MCF 10A (cell line): Measurements from ENCODE around the gene PYCARD. TPM values are rescaled to one million over a fixed set of nuclear protein-coding genes. Genes with fewer than 3 reads are reported as not detected.

Experiments
- BruUV-seq: library from RNA; stranded (reverse); fragments of 400-500 nt; replicated peaks from 2 replicates; lab custom pipeline; 2021; lab: Mats Ljungman, UMichigan
- CTCF ChIA-PET: fragments of 300-600 bp; sonication (Branson Sonifier 250); formaldehyde crosslinking; extraction: SDS; loops from one replicate; lab custom pipeline; 2021; ENCODE audit warnings: antibody characterized with exemption, inconsistent platforms; lab: Yijun Ruan, JAX
- POLR2A ChIA-PET: fragments of 300-600, 350-650 bp; sonication (Branson Sonifier 250); formaldehyde crosslinking; extraction: SDS; loops from one replicate; lab custom pipeline; 2020; ENCODE audit warnings: antibody characterized with exemption, inconsistent platforms; lab: Yijun Ruan, JAX
- DNase-seq: peaks from one replicate; pipeline ENCODE4 v3.0.0-alpha.2; 2018; ENCODE audit not compliant: unreplicated experiment
- H3K27ac Mint-ChIP-seq: one replicate; pipeline ENCODE4 v1.8.0; 2022; ENCODE audit warnings: mild to moderate bottlenecking, low read depth, mixed read lengths; ENCODE audit not compliant: unreplicated experiment
- H3K27me3 Mint-ChIP-seq: one replicate; pipeline ENCODE4 v1.8.0; 2022; ENCODE audit warnings: mixed read lengths; ENCODE audit not compliant: insufficient read depth, unreplicated experiment
- H3K36me3 Mint-ChIP-seq: one replicate; pipeline ENCODE4 v1.8.0; 2022; ENCODE audit warnings: mild to moderate bottlenecking, moderate library complexity, mixed read lengths; ENCODE audit not compliant: insufficient read depth, unreplicated experiment
- H3K4me1 Mint-ChIP-seq: one replicate; pipeline ENCODE4 v1.8.0; 2022; ENCODE audit warnings: mixed read lengths; ENCODE audit not compliant: insufficient read depth, unreplicated experiment
- H3K4me3 Mint-ChIP-seq: one replicate; pipeline ENCODE4 v1.8.0; 2022; ENCODE audit warnings: mild to moderate bottlenecking, moderate library complexity, mixed read lengths; ENCODE audit not compliant: unreplicated experiment
- H3K9me3 Mint-ChIP-seq: one replicate; pipeline ENCODE4 v1.8.0; 2022; ENCODE audit warnings: mixed read lengths; ENCODE audit not compliant: unreplicated experiment
- intact Hi-C: fragments of 100-400 bp; cut with micrococcal nuclease; formaldehyde crosslinking; loops from 2 replicates; pipeline ENCODE4 v1.14.1; 2022
- total RNA-seq: library from RNA; stranded (reverse); gene quantifications from 2 replicates; pipeline ENCODE4 v1.2.3, GENCODE V29; 2022
- TF ChIP-seq, protein P1 (sequence below): fragments of 200-600 bp; IDR thresholded peaks from one replicate; pipeline ENCODE4 v1.8.0; 2022; ENCODE audit warnings: antibody characterized with exemption, mild to moderate bottlenecking; ENCODE audit not compliant: unreplicated experiment

PYCARD gene
- total RNA-seq, 1 experiment from 2014 or later = 0.47 TPM

DNA sequence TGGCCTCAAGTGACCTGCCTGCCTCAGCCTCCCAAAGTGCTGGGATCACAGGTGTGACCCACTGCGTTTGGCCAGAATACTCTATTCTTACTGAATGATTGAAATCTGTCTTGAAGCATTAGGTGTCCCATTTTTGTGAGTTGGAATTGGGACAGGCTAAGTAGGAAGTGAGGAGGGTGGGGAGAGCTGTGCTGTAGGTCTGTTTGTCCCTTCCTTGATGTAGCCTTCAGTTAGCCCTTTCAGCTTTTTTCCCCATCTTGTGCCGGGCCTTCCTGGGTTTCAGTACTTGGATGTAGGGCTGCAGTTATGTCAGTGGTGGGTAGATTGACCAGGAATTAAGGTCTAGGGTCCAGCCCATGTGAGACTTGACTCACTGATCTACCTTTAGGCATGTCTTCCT, 8.7 kb downstream of the PYCARD start:
- BruUV-seq = no TSS peak
- no peak for DNase-seq
- CTCF ChIA-PET = interaction anchor here (0.6 to 1.5 kb wide), 5 partner anchors 10 to 210 kb away, joined by 3 to 6 read pairs (median 4); no protein-coding TSS in a partner anchor
- TF ChIP-seq, protein P1, sequence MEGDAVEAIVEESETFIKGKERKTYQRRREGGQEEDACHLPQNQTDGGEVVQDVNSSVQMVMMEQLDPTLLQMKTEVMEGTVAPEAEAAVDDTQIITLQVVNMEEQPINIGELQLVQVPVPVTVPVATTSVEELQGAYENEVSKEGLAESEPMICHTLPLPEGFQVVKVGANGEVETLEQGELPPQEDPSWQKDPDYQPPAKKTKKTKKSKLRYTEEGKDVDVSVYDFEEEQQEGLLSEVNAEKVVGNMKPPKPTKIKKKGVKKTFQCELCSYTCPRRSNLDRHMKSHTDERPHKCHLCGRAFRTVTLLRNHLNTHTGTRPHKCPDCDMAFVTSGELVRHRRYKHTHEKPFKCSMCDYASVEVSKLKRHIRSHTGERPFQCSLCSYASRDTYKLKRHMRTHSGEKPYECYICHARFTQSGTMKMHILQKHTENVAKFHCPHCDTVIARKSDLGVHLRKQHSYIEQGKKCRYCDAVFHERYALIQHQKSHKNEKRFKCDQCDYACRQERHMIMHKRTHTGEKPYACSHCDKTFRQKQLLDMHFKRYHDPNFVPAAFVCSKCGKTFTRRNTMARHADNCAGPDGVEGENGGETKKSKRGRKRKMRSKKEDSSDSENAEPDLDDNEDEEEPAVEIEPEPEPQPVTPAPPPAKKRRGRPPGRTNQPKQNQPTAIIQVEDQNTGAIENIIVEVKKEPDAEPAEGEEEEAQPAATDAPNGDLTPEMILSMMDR = no peak
- POLR2A ChIA-PET = interaction anchor here (1.3 kb wide), 1 partner anchor 14 kb away, joined by 3 read pairs; the partner anchor contains the start of gene FUS
- H3K36me3 Mint-ChIP-seq = peaks cover 93% of the 10 kb centered on the region
- H3K4me1 Mint-ChIP-seq = no peaks in the 10 kb centered on the region
- no peak overlapping the region for H3K4me3 Mint-ChIP-seq
- H3K27ac Mint-ChIP-seq = no peak overlapping the region
- no peaks in the 10 kb centered on the region for H3K27me3 Mint-ChIP-seq
- intact Hi-C loops = no loop called here
- no peaks in the 10 kb centered on the region for H3K9me3 Mint-ChIP-seq

DNA sequence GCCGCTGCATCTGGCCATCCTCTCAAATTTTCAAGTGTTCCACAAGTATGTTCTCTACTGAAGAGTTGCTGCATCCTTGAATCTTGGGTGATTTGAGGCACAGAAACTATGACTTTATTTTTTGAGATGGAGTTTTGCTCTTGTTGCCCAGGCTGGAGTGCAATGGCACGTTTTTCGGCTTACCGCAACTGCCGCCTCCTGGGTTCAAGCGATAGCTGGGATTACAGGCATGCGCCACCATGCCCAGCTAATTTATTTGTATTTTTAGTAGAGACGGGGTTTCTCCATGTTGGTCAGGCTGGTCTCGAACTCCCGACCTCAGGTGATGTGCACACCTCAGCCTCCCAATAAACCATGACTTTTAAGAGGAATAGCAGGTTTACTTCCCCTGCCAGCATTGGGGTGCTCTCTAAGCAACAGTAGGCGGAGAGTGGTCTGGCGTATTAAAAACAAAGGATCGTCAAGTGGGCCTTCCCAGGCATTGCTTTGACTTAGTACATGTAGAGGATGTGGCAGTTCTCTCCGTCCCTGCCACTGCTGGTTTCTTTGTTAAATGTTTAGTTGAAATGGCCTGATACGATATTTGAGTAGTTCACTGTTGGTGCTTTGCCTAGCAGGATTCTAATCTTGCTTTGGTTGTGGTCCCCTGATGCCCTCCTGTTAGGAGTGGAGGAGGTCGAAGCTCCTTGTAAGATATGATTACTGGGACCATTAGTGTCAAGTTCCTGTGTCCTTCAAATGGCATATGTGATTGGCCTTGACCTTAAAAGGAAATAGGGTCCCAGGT, 9.5 kb downstream of the PYCARD start:
- Mint-ChIP-seq H3K4me1 (no peaks in the 10 kb centered on the region), H3K27ac (no peak overlapping the region), H3K36me3 (peaks cover 96% of the 10 kb centered on the region), H3K9me3 (no peaks in the 10 kb centered on the region), H3K27me3 (no peaks in the 10 kb centered on the region), H3K4me3 (no peak overlapping the region)
- intact Hi-C loops = no loop called here
- POLR2A ChIA-PET = interaction anchor here (0.8 to 2.2 kb wide), 4 partner anchors 10 to 13 kb away, joined by 3 to 6 read pairs (median 4); partner anchors contain the start of gene FUS
- DNase-seq = no peak
- CTCF ChIA-PET = interaction anchor here (1.1 to 1.5 kb wide), 2 partner anchors 9 to 10 kb away, joined by 3 to 4 read pairs; no protein-coding TSS in a partner anchor
- BruUV-seq = no TSS peak
- TF ChIP-seq, protein P1 = no peak

DNA sequence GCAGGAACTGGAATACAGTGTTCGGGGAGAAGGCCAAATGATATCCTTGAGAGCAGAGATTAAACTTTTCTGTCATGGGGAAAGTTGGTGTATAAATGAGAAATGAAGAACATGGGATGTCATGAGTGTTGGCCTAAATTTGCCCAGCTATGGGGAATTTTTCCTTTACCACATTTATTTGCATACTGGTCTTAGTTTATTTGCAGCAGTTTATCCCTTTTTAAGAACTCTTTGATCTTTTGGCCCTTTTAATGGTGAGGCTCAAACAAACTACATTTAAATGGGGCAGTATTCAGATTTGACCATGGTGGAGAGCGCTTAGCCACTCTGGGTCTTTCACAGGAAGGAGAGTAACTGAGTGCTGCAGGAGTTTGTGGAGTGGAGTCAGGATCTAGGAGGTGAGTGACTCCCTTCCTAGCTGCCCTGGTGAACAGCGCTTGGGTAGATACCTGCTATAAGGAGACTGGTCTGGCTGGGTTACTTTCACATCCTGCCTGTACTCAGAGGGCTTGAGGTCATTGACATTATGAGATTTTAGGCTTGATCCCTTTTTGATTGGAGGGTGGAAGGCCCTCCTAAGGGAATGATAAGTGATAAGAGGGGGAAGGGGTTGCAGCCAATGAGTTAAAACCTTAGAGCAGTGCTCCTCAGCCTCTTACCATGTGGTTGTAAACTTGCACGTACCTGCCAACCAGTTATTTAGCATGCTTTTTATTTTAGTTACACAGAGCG, 10.7 kb downstream of the PYCARD start:
- TF ChIP-seq, protein P1 = no peak
- peaks cover 100% of the 10 kb centered on the region for H3K36me3 Mint-ChIP-seq
- intact Hi-C loops = no loop called here
- ChIA-PET CTCF (no interaction called here), POLR2A (interaction anchor here (1.3 to 2.2 kb wide), 3 partner anchors 9 to 12 kb away, joined by 3 to 6 read pairs (median 5); partner anchors contain the start of gene FUS)
- no peaks in the 10 kb centered on the region for H3K9me3 Mint-ChIP-seq
- no peaks in the 10 kb centered on the region for H3K4me1 Mint-ChIP-seq
- H3K4me3 Mint-ChIP-seq = no peak overlapping the region
- no peaks in the 10 kb centered on the region for H3K27me3 Mint-ChIP-seq
- no peak for DNase-seq
- BruUV-seq = no TSS peak
- no peak overlapping the region for H3K27ac Mint-ChIP-seq
